ENCODE data around the gene SERINC5. TPM values are rescaled to one million over a fixed set of nuclear protein-coding genes. Genes with fewer than 3 reads are reported as not detected.

SERINC5 gene
- total and polyA plus RNA-seq, 2 of the 4 experiments (the other 2 are of a cell fraction), result 5.0 to 8.1 TPM

GRCh38 chr5:80198920-80199319 is 56.9 kb downstream of the SERINC5 start:
- Histone ChIP-seq H2BK20ac (ENCODE audit: low read depth, low read length) (no peak overlapping the region), H3K9ac (ENCODE audit: low read depth, low read length) (no peak overlapping the region), H3K27me3 (ENCODE audit: control insufficient read depth, insufficient read depth, low read length) (no peaks in the 10 kb centered on the region), H2BK15ac (ENCODE audit: low read depth, low read length) (no peak overlapping the region), H2AFZ (replicated peaks; ENCODE audit: low read length, poor library complexity) (no peak overlapping the region), H3K4me3 (ENCODE audit: insufficient read depth, low read depth, low read length) (no peak overlapping the region), H3K9me1 (ENCODE audit: insufficient read depth, low read length) (peaks cover 2% of the 10 kb centered on the region; the same call in 1 of the 2 replicates), H2AK9ac (replicated peaks; ENCODE audit: low read depth, low read length, poor library complexity) (no peak overlapping the region), H2BK5ac (ENCODE audit: low read depth, low read length, poor library complexity, severe bottlenecking) (no peak overlapping the region), H3K23ac (ENCODE audit: low read depth, low read length) (no peak overlapping the region), H3K4me1 (ENCODE audit: control insufficient read depth, insufficient read depth, low read length) (peaks cover 2% of the 10 kb centered on the region; the same call in 1 of the 2 replicates), H3K4ac (ENCODE audit: low read depth, low read length) (no peak overlapping the region), H4K8ac (ENCODE audit: low read depth in 2 of 2, low read length in 2 of 2) (no peak overlapping the region), H3K9me3 (ENCODE audit: control insufficient read depth, insufficient read depth, low read length) (no peaks in the 10 kb centered on the region), H4K20me1 (ENCODE audit: insufficient read depth, low read length) (no peaks in the 10 kb centered on the region), H3K14ac (replicated peaks; ENCODE audit: low read depth, low read length) (no peak overlapping the region; the same call in 1 of the 2 replicates), H4K5ac (ENCODE audit: low read depth, low read length) (no peak overlapping the region), H3K36me3 (ENCODE audit: control insufficient read depth, insufficient read depth, low read length) (0 out of 2 replicates have a peak, but pooled peaks cover 1% of the 10 kb centered on the region), H3K27ac (ENCODE audit: insufficient read depth, low read length) (no peak overlapping the region), H3K56ac (ENCODE audit: extremely low read depth, insufficient read depth, low read length) (no peak overlapping the region), H3K79me1 (ENCODE audit: low read depth in 1 of 2, low read length in 2 of 2) (peaks cover 0 to 4% of the 10 kb centered on the region in 2 experiments; a peak in 2 of 4 replicates), H3K4me2 (ENCODE audit: low read depth, low read length) (no peak overlapping the region), H4K91ac (ENCODE audit: insufficient read depth, low read depth, low read length) (no peak overlapping the region), H2AK5ac (ENCODE audit: low read depth, low read length) (no peak overlapping the region), H2BK120ac (ENCODE audit: low read depth, low read length) (no peak overlapping the region), H3K18ac (ENCODE audit: low read depth, low read length) (no peak overlapping the region)
- intact Hi-C loops (cut with micrococcal nuclease), result no loop called here
- CTCF ChIA-PET, result no interaction called here
- dilution Hi-C loops (cut with HindIII; ENCODE audit: low sequenced_read_pairs, unreplicated experiment), result no loop called here
- in situ Hi-C loops (cut with MboI; ENCODE audit: low sequenced_read_pairs), result no loop called here
- TF ChIP-seq SMC3 (IDR thresholded peaks at IDR 0.05; ENCODE audit: low read depth, low read length), result no peak
- no peak for TF ChIP-seq POLR2A (IDR thresholded peaks at IDR 0.05; ENCODE audit: low read depth, low read length)
- TF ChIP-seq RFX5 (IDR thresholded peaks at IDR 0.05; ENCODE audit: low read depth, low read length), result no peak
- TF ChIP-seq USF2 (IDR thresholded peaks at IDR 0.05; ENCODE audit: low read depth, low read length), result no peak
- TF ChIP-seq BHLHE40 (IDR thresholded peaks at IDR 0.05; ENCODE audit: low read depth, low read length), result no peak
- no peak for TF ChIP-seq NFE2L2 (IDR thresholded peaks at IDR 0.05; ENCODE audit: low read depth, low read length)
- TF ChIP-seq CTCF (conservative IDR thresholded peaks at IDR 0.05; ENCODE audit: low read depth, low read length), result no peak
- no peak for TF ChIP-seq RAD21 (IDR thresholded peaks at IDR 0.05; ENCODE audit: low read length)
- TF ChIP-seq MXI1 (IDR thresholded peaks at IDR 0.05; ENCODE audit: borderline replicate concordance, low read depth, low read length), result no peak
- TF ChIP-seq CEBPB (IDR thresholded peaks at IDR 0.05; ENCODE audit: low read depth, low read length), result no peak
- ATAC-seq (ENCODE audit: low read depth) (no peak), DNase-seq (no peak)
- POLR2A ChIA-PET (ENCODE audit: unreplicated experiment), result no interaction called here
- WGBS, 2 experiments (ENCODE audit: extremely low coverage in 2 of 2, insufficient read length in 1 of 2), result no CpG with 5 or more reads among the region's 3 CpGs
- BruUV-seq (replicated peaks), result no TSS peak
